ENCODE results near the gene NTPCR. TPM values are rescaled to one million over a fixed set of nuclear protein-coding genes. Genes with fewer than 3 reads are reported as not detected.

The NTPCR gene
- total RNA-seq, 6 experiments from 2014 or later, result 25.5 to 31.8 (median 28.2) TPM

- Mint-ChIP-seq H3K9me3 (peaks cover 3% of the 10 kb centered on the region; the same call in 1 of the 2 replicates), H3K27ac (no peak overlapping the region), H3K4me1 (ENCODE audit: low read depth) (no peaks in the 10 kb centered on the region), H3K36me3 (ENCODE audit: low read depth) (no peaks in the 10 kb centered on the region), H3K27me3 (ENCODE audit: insufficient read depth) (peaks cover 10% of the 10 kb centered on the region), H3K4me3 (no peak overlapping the region)
- no peak for DNase-seq
- no peak for TF ChIP-seq CTCF (IDR thresholded peaks at IDR 0.05)
Measured at GRCh38 chr1:232939748-232940147, 10.7 kb upstream of the NTPCR start.

- Mint-ChIP-seq H3K36me3 (ENCODE audit: low read depth) (no peaks in the 10 kb centered on the region), H3K27ac (no peak overlapping the region), H3K4me3 (no peak overlapping the region), H3K4me1 (ENCODE audit: low read depth) (no peaks in the 10 kb centered on the region), H3K9me3 (peaks cover 3% of the 10 kb centered on the region; the same call in 1 of the 2 replicates), H3K27me3 (ENCODE audit: insufficient read depth) (peaks cover 10% of the 10 kb centered on the region)
- DNase-seq, result no peak
- TF ChIP-seq CTCF (IDR thresholded peaks at IDR 0.05), result no peak
Measured at GRCh38 chr1:232940262-232940661, 10.1 kb upstream of the NTPCR start.

GRCh38 chr1:232942413-232943294 is 7.8 kb upstream of the NTPCR start:
- Mint-ChIP-seq H3K9me3 (peaks cover 3% of the 10 kb centered on the region; the same call in 1 of the 2 replicates), H3K4me3 (no peak overlapping the region), H3K36me3 (ENCODE audit: low read depth) (no peaks in the 10 kb centered on the region), H3K27me3 (ENCODE audit: insufficient read depth) (peaks cover 3% of the 10 kb centered on the region; the same call in 1 of the 2 replicates), H3K27ac (no peak overlapping the region), H3K4me1 (ENCODE audit: low read depth) (no peaks in the 10 kb centered on the region)
- no peak for DNase-seq
- no peak for TF ChIP-seq CTCF (IDR thresholded peaks at IDR 0.05)

GRCh38 chr1:232943679-232944252 is 6.6 kb upstream of the NTPCR start:
- Mint-ChIP-seq H3K27ac (no peak overlapping the region), H3K36me3 (ENCODE audit: low read depth) (no peaks in the 10 kb centered on the region), H3K4me1 (ENCODE audit: low read depth) (no peaks in the 10 kb centered on the region), H3K9me3 (peaks cover 3% of the 10 kb centered on the region; the same call in 1 of the 2 replicates), H3K27me3 (ENCODE audit: insufficient read depth) (peaks cover 3% of the 10 kb centered on the region; the same call in 1 of the 2 replicates), H3K4me3 (no peak overlapping the region)
- TF ChIP-seq CTCF (IDR thresholded peaks at IDR 0.05), result no peak
- DNase-seq, result no peak

GRCh38 chr1:232944347-232944746 is 6.1 kb upstream of the NTPCR start:
- H3K27me3 Mint-ChIP-seq (ENCODE audit: insufficient read depth), result peaks cover 3% of the 10 kb centered on the region; the same call in 1 of the 2 replicates
- H3K9me3 Mint-ChIP-seq, result peaks cover 3% of the 10 kb centered on the region; the same call in 1 of the 2 replicates
- no peak for DNase-seq
- H3K4me1 Mint-ChIP-seq (ENCODE audit: low read depth), result peaks cover 4% of the 10 kb centered on the region
- H3K4me3 Mint-ChIP-seq, result no peak overlapping the region
- no peak for TF ChIP-seq CTCF (IDR thresholded peaks at IDR 0.05)
- H3K27ac Mint-ChIP-seq, result no peak overlapping the region
- no peaks in the 10 kb centered on the region for H3K36me3 Mint-ChIP-seq (ENCODE audit: low read depth)
